Heart right ventricle (tissue), 16 donors: Measurements from ENCODE around the gene RNU7-1. TPM values are rescaled to one million over a fixed set of nuclear protein-coding genes. Genes with fewer than 3 reads are reported as not detected.

ENCODE experiments used
- ATAC-seq, 8 donors: fragments of 200-7000 bp; cut with Tn5 transposase; one replicate each; pipeline ENCODE4 v1.9.1; 2020; ENCODE audit warnings: mild to moderate bottlenecking in 8 of 8, moderate library complexity in 8 of 8, moderate number of reproducible peaks in 1 of 8
- DNase-seq, 2 donors: peaks; one replicate each; pipeline ENCODE4 v3.0.0-alpha.2; 2020
- H3K27ac ChIP-seq, 10 donors: fragments of 200-600 bp; sonication (generic) in 2 of 10; one replicate each; pipeline versions ENCODE4 v1.5.0 to v1.8.0; 2020 to 2022; ENCODE audit warnings: mild to moderate bottlenecking in 3 of 10
- H3K27me3 ChIP-seq, 7 donors: fragments of 200-600 bp; one replicate each; pipeline ENCODE4 v1.8.0; 2021 to 2022; ENCODE audit warnings: mild to moderate bottlenecking in 2 of 7
- H3K36me3 ChIP-seq, 9 donors: fragments of 200-600 bp; sonication (generic) in 1 of 9; one replicate each; pipeline versions ENCODE4 v1.5.0 to v1.8.0; 2020 to 2022; ENCODE audit warnings: mild to moderate bottlenecking in 2 of 9
- H3K4me1 ChIP-seq, 9 donors: fragments of 200-600 bp; sonication (generic) in 1 of 9; one replicate each; pipeline versions ENCODE4 v1.5.0 to v1.8.0; 2020 to 2022; ENCODE audit warnings: mild to moderate bottlenecking in 4 of 9
- H3K4me3 ChIP-seq, 10 donors: fragments of 200-600 bp; sonication (generic) in 2 of 10; one replicate each; pipeline versions ENCODE4 v1.5.0 to v1.8.0; 2020 to 2022; ENCODE audit warnings: mild to moderate bottlenecking in 7 of 10, moderate library complexity in 2 of 10
- H3K9me3 ChIP-seq, 11 donors: fragments of 200-600 bp in 10 of 11; sonication (generic) in 2 of 11; one replicate each; pipeline versions ENCODE4 v1.5.0 to v1.8.0; 2013 to 2022; ENCODE audit warnings: mild to moderate bottlenecking in 2 of 11, control low read depth in 1 of 11, moderate library complexity in 1 of 11
- CTCF ChIP-seq, 9 donors: fragments of 200-600 bp; sonication (generic) in 2 of 9; IDR thresholded peaks; one replicate each; pipeline versions ENCODE4 v1.5.0 to v1.8.0; 2021 to 2022; ENCODE audit warnings: antibody characterized with exemption in 9 of 9, mild to moderate bottlenecking in 5 of 9, moderate library complexity in 1 of 9
- WGBS, 2 donors: extraction: QIAGEN DNeasy Blood & Tissue Kit; methylation state at CpG; one replicate each; pipeline ENCODE4 v1.1.7; 2013; ENCODE audit warnings: inconsistent platforms in 1 of 2; 5-methylcytosine and 5-hydroxymethylcytosine counted together
- intact Hi-C, 10 donors: fragments of 100-400 bp; cut with DNase I; formaldehyde crosslinking; loops; one replicate each; pipeline versions ENCODE4 v1.11.1 to v1.14.2; 2022
- polyA plus RNA-seq, 2 donors: library from polyadenylated mRNA; stranded (reverse); fragments of 200-250 nt; gene quantifications; one replicate each; pipeline ENCODE4 v1.2.3, GENCODE V29; 2013
- total RNA-seq, 10 donors: library from RNA; stranded (reverse); fragmentation: NEBNext Ultra II Directional in 3 of 10; extraction: Animal tissue kit (Norgen Biotek cat#: 25700) in 3 of 10; gene quantifications; one replicate each; pipeline versions ENCODE4 v1.2.1 to v1.2.4, GENCODE V29; 2021 to 2023
- donor health status: Arrhythmogenic right ventricular cardiomyopathy.
- donor health status: ischemic (EF 13 %, LVEDD 7.1; RV severe dilation, severe dysfunction).
- donor health status: healthy with polysubstance abuse.
- donor health status: DM: no; HTN: yes; CAD: no.
- donor health status: DM: no; HTN: no; CAD: no.
- donor health status: ischemic (EF 25% LVEDD 6.9; RV normal size, moderate dysfunction).
- donor health status: ischemic (EF 25% LVEDD 5.7; RV mildly dilated, moderate dysfunction).
- donor health status: healthy.
- donor health status: DM: yes; HTN: yes; CAD: no.
- donor health status: Ischemic cardiomyopathy.
- donor health status: ischemic (EF 35%, LVEDD 5.7; RV mildly dilated, moderate dysfunction).
- donor health status: nonischemic (EF 11% LVEDD 7.7; RV severe dilation, severe dysfunction).
- donor health status: DM: yes; HTN: yes; CAD: no.
- donor health status: PGD.
- donor health status: ischemic (EF 29% LVEDD 5.4; RV normal size, mild dysfunction).
- donor health status: nonischemic (EF 23%, LVEDD 6.1; RV moderate dilation, normal function).

The RNU7-1 gene
- total and polyA plus RNA-seq, 12 donors = not detected

DNA sequence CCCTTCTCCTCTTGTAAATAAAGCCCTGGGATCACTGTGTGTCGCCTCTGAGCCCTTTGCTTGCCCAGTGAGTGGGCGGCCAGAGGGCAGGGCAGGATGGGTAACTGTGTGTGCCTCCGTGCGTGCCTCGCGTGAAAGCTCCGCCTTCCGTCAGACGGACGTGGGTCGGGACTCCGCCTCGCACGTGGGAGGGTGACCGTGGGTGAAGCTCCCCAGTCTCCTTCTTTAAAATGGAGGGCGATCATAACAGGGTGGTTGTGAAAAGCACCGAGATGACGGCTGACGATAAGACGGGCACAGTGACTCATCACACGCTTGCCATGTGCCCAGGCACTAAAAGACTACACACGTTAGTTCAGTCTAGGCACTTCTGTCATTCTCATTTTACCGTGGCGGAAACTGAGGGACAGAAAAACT is 17.7 kb downstream of the RNU7-1 start:
- Histone ChIP-seq H3K9me3 (no peaks in the 10 kb centered on the region), H3K4me1 (peaks cover 16 to 77% (median 61%) of the 10 kb centered on the region in 9 donors), H3K27me3 (no peaks in the 10 kb centered on the region), H3K36me3 (peaks cover 0 to 59% (median 7%) of the 10 kb centered on the region in 9 donors), H3K4me3 (peak overlapping the region in 7 of 10 donors; percentile 21 to 37 (median 33)), H3K27ac (peak overlapping the region; percentile 25 to 98 (median 82))
- DNase-seq = peak; percentile 50 to 66
- no peak for TF ChIP-seq CTCF (IDR thresholded peaks at IDR 0.05)
- peak in 7 of 8 donors; percentile 3 to 27 (median 14) for ATAC-seq
- intact Hi-C loops = loop anchor here in 3 of 10 donors (2.0 to 10.0 kb wide), 5 partner anchors 16 to 131 kb away; partner anchors contain the start of genes LPCAT3 (in 2 of the 3), C12orf57 (in 1 of the 3) and C1R (in 1 of the 3)
- 54 to 55% methylated on average over 24 of the region's 24 CpGs for WGBS, 2 donors

DNA sequence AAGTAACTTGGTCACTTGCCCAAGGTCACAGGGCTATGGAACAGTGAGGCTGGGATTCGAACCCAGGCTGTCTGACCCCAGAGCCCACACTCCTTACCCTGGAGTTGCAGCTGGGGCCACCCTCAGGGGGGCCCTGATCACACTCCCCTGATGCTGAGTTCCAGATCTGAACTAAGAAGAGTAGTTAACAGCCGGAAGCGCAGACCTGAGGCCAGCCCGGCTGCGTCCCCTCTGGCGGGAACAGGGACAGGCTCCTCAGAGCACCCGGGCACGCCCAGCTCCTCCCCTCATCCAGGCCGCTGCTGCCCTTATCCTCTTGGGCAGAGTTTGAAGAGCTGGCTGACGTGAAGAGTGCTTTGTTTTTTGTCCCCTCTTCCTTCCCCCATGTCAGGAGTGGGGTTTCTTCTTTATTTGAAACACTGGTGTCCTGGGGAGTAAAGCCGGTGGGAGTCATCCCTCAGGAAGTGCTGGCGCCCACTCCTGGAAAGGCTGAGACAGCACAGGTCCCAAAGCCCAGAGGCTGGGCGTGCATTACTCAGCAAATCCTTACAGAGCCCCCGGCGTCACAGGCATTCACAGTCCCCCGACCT is 18.2 kb downstream of the RNU7-1 start:
- intact Hi-C loops = loop anchor here in 6 of 10 donors (2.0 to 10.0 kb wide), 6 partner anchors 17 to 131 kb away; partner anchors contain the start of genes C12orf57 (in 3 of the 6), LPCAT3 (in 2 of the 6) and C1R (in 1 of the 6)
- Histone ChIP-seq H3K4me1 (peaks cover 16 to 72% (median 61%) of the 10 kb centered on the region in 9 donors), H3K27me3 (no peaks in the 10 kb centered on the region), H3K4me3 (peak overlapping the region in 7 of 10 donors; percentile 21 to 37 (median 33)), H3K27ac (peak overlapping the region; percentile 25 to 98 (median 82)), H3K9me3 (no peaks in the 10 kb centered on the region), H3K36me3 (peaks cover 0 to 59% (median 11%) of the 10 kb centered on the region in 9 donors)
- TF ChIP-seq CTCF (IDR thresholded peaks at IDR 0.05) = peak in 7 of 9 donors; percentile 42 to 72 (median 54)
- 9 to 11% methylated on average over 16 of the region's 16 CpGs for WGBS, 2 donors
- peak; percentile 61 to 72 for DNase-seq
- ATAC-seq = peak; percentile 24 to 64 (median 48)

- peak in 1 of 8 donors; percentile 4 for ATAC-seq
- Histone ChIP-seq H3K36me3 (peaks cover 0 to 59% (median 16%) of the 10 kb centered on the region in 9 donors), H3K27me3 (no peaks in the 10 kb centered on the region), H3K27ac (peak overlapping the region in 9 of 10 donors; percentile 73 to 98 (median 82)), H3K4me1 (peaks cover 16 to 68% (median 61%) of the 10 kb centered on the region in 9 donors), H3K4me3 (peak overlapping the region in 5 of 10 donors; percentile 26 to 37 (median 33)), H3K9me3 (no peaks in the 10 kb centered on the region)
- intact Hi-C loops = loop anchor here in 5 of 10 donors (2.0 to 10.0 kb wide), 6 partner anchors 18 to 130 kb away; partner anchors contain the start of genes C12orf57 (in 2 of the 5), LPCAT3 (in 2 of the 5) and C1R (in 1 of the 5)
- no peak for DNase-seq
- WGBS, 2 donors = 70% methylated on average over 25 of the region's 25 CpGs
- TF ChIP-seq CTCF (IDR thresholded peaks at IDR 0.05) = peak in 1 of 9 donors; percentile 2
Observed at GRCh38 chr12:6962285-6963015, 18.8 kb downstream of the RNU7-1 start.
